Inferior parietal cortex (tissue), 1 donor: ENCODE measurements around the gene NFATC2.

Source experiments
- DNase-seq: peaks from one replicate; pipeline ENCODE4 v3.0.0-alpha.2; 2016; ENCODE audit errors: extremely low spot score

The NFATC2 gene

GRCh38 chr20:51451484-51451883 lies 91.0 kb downstream of the NFATC2 start:
- DNase-seq = no peak

- no peak for DNase-seq
Measured at GRCh38 chr20:51450984-51451383, 91.5 kb downstream of the NFATC2 start.

- DNase-seq = no peak
Measured at GRCh38 chr20:51450221-51450712, 92.3 kb downstream of the NFATC2 start.

- DNase-seq = no peak
Measured at GRCh38 chr20:51449498-51450220, 92.9 kb downstream of the NFATC2 start.

GRCh38 chr20:51447765-51448148 lies 94.8 kb downstream of the NFATC2 start:
- DNase-seq = no peak

- DNase-seq = no peak
Measured at GRCh38 chr20:51447097-51447764, 95.3 kb downstream of the NFATC2 start.

DNA sequence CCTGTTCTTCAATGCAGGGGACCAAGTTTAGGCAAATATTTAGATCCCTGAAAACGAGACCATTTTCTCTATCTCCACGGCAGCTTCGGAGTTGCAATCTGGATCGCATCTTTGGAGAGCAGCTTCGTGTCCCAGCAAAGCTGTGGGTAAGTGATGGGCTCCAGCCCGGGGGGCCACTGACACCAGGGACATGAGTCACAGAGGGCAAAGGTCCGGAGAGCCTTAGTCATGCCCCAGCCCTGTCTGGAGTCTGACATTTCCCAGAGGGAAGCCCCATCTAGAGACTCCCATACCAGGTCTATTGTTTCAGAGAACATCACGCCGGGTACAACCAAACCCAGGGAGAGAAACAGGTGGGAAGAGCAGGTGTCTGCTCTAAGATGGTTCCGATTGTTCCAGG lies 95.9 kb downstream of the NFATC2 start:
- no peak for DNase-seq

- no peak for DNase-seq
Measured at GRCh38 chr20:51446230-51446629, 96.3 kb downstream of the NFATC2 start.

DNA sequence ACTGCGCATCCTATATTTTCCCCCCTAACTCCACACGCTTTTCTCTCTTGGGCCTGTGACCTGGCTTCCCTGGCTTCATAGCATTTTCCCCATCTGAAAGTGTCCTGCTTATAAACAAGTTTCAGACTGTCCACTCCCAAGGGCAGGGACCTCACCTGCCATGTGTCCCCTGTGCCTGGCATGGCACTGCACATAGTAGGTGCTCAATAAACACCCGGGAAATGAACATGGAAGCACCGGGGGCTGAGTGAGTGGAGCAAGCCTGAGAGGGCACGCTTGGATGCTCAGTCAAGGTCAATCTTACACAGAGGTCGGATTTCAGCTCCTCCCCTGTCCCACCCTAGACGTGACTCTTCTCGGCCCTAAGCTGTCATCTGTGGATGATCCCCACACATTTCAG lies 96.9 kb downstream of the NFATC2 start:
- DNase-seq = no peak

DNA sequence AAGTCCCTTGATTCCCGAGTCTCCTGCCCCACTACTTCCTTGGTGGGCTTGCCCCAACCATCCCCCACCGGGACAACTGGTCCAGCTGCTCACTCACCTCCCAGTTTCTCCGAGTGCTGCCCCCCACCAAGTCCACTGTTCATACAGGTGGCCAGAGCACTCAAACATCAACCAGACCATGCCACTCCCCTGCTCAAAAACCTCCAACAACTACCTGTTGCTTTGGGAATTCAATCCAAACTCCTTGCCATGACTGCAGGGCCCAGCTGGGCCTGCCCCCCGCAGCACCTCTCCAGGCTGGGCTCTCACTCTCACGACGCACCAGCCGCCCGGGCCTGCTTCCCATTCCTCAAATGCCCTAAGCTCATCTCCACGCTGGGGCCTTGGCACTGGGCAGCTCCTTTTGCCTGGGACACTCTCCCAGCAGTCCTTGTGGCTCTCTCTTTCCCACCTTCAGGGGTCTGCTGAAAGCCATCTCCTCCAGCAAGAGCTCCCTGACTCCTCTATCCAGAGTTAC lies 97.5 kb downstream of the NFATC2 start:
- no peak for DNase-seq

DNA sequence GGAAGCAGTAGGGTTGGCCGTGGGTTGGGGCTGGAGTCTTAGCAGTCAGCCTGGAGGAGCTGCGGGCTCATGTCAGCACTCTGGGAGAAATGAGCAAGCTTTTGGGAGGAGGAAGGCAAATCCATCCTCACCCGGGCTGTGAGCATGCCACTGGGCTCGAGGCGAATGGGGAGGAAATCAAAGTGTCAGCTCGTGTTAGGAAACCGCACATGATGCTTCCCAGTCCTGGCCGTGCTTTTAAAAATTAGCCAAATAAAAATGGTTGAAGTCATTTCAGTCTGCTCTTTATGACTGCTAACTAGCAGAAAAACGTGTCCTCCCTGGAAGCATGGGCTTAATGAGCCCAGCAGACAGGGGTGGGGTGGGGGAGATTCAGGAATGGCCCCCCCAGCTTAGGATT lies 98.1 kb downstream of the NFATC2 start:
- DNase-seq = no peak

GRCh38 chr20:51442602-51443001 lies 99.9 kb downstream of the NFATC2 start:
- no peak for DNase-seq

GRCh38 chr20:51440589-51440988 lies 101.9 kb downstream of the NFATC2 start:
- no peak for DNase-seq

DNA sequence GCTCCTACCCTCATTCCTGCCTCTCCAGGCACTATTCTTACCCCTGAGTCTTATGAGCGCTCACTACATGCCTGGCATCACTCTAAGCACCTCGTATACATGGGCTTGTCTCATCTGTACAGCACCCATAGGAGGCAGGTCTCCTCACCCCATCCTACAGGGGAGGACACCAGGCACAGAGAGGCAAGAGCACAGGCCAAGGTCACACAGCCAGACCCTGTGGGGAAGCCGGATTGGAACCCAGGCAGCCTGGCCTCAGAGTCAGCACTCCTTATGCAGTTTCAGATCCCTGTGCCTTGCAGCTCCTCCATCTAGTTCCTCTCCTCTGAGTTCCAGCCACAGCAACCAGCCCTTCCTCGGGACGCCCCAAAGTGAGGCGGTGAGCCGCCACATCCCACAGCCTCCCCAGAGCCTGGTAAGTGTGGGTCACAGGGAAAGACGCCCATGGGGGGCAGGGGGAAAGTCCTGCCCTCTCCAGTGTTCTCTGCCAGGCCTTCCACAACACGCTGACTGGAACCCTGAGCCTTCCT lies 103.3 kb downstream of the NFATC2 start:
- no peak for DNase-seq

DNA sequence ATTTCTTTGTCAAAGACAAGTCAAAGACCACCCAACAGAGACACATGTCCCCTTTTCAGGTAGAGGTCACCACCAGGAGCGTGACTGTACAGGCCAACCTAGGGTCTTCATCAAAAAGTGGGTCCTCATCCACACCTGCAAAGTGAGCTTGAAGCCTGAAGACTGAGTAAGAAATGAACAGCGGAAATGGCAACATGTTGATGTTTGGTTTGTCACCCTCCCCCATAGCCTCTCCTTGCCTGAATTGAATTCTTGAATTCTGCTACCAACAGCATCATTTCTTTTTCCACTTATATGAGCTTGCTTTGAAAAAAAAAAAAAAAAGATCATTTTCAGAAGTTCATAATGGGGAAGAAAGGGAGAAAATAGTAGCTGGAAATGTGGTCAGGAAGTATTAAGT lies 104.4 kb downstream of the NFATC2 start:
- DNase-seq = no peak

GRCh38 chr20:51437182-51437924 lies 105.2 kb downstream of the NFATC2 start:
- no peak for DNase-seq

- no peak for DNase-seq
Measured at GRCh38 chr20:51434580-51435247, 107.8 kb downstream of the NFATC2 start.

- no peak for DNase-seq
Measured at GRCh38 chr20:51434026-51434425, 108.5 kb downstream of the NFATC2 start.

- no peak for DNase-seq
Measured at GRCh38 chr20:51432875-51433274, 109.6 kb downstream of the NFATC2 start.

- DNase-seq = no peak
Measured at GRCh38 chr20:51432251-51432784, 110.2 kb downstream of the NFATC2 start.

- DNase-seq = no peak
Measured at GRCh38 chr20:51431321-51431720, 111.2 kb downstream of the NFATC2 start.
